ES-I3 (cell line): ENCODE data around the gene RB1.

Experiments used
- H3K36me3 ChIP-seq: 2 replicates; pipeline ENCODE4 v1.6.1; 2013; ENCODE audit warnings: mild to moderate bottlenecking, low read length, control low read depth, moderate library complexity; ENCODE audit not compliant: insufficient read depth
- H3K4me1 ChIP-seq: 2 replicates; pipeline ENCODE4 v1.6.1; 2013; ENCODE audit warnings: mild to moderate bottlenecking, control low read depth, low read length; ENCODE audit not compliant: insufficient read depth
- H3K9ac ChIP-seq: 2 replicates; pipeline ENCODE4 v1.6.1; 2013; ENCODE audit warnings: low read depth, mild to moderate bottlenecking, low read length, moderate library complexity
- H3K9me3 ChIP-seq: 2 replicates; pipeline ENCODE4 v1.6.1; 2013; ENCODE audit warnings: mild to moderate bottlenecking, low read length, moderate library complexity; ENCODE audit not compliant: control insufficient read depth, insufficient read depth

The RB1 gene

DNA sequence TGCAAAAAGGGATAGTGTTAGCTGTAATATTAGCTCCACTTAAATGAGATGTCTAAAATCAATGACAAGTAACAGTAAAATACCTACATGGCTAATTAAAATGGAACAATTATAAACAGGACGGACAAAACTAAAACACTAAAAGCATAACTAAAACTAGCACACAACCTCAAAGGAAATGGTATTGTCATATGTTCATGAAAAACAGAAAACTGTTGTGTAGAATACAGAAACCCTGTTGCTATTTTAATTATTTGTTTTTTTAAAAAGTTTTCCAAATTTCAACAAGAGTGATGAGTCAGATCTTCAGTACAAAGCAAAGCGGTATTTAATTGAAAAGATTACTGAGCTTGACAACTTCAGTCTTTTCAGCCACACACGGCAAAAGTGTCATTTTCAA lies 225.2 kb downstream of the RB1 start:
- Histone ChIP-seq H3K9ac (no peak overlapping the region), H3K36me3 (no peaks in the 10 kb centered on the region), H3K9me3 (no peaks in the 10 kb centered on the region), H3K4me1 (no peaks in the 10 kb centered on the region)

DNA sequence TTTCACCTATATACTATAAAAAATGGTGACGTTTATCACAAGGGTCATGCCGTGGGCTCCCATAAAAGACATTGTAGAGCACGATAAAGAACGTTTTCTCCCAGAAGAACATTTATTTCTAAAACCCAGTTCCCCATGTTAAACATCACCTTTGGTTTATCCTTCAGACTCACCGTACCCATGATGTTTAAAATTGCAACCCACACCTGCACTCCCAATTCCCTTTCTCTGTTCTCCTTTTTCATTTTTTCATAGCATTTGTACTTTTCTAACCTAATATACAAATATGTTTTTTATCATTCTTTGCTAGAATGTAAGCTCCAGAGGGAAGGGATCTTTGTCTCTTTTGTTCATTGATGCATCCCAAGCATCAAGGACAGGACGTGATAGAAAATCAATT lies 227.3 kb downstream of the RB1 start:
- H3K36me3 ChIP-seq = no peaks in the 10 kb centered on the region
- H3K9ac ChIP-seq = no peak overlapping the region
- H3K9me3 ChIP-seq = no peaks in the 10 kb centered on the region
- no peaks in the 10 kb centered on the region for H3K4me1 ChIP-seq
